Measurements from ENCODE around the gene CLEC10A.

GRCh38 chr17:7111784-7112509 is 31.9 kb upstream of the CLEC10A start:
- no peak for TF ChIP-seq POLR2AphosphoS5 (IDR thresholded peaks at IDR 0.05)
- no peak for TF ChIP-seq CTCF (IDR thresholded peaks at IDR 0.05)
- TF ChIP-seq EP300 (IDR thresholded peaks at IDR 0.05) = no peak
